Stomach (tissue), 9 donors: ENCODE data around the gene ARFGAP1. TPM values are rescaled to one million over a fixed set of nuclear protein-coding genes. Genes with fewer than 3 reads are reported as not detected.

Experiments
- DNase-seq, 2 donors: peaks; one replicate each; pipeline versions ENCODE4 v3.0.0 to v3.0.0-alpha.2; 2013 to 2019
- H3K27ac ChIP-seq, 5 donors: fragments of 200-600 bp in 4 of 5; sonication (generic) in 4 of 5; one replicate each; pipeline ENCODE4 v1.5.1; 2013 to 2019; ENCODE audit warnings: mild to moderate bottlenecking in 1 of 5, moderate library complexity in 1 of 5
- H3K27me3 ChIP-seq, 3 donors: fragments of 200-600 bp; sonication (generic); one replicate each; pipeline ENCODE4 v1.5.1; 2017 to 2019; ENCODE audit warnings: mixed run types in 1 of 3
- H3K36me3 ChIP-seq, 4 donors: fragments of 200-600 bp; sonication (generic); 1 replicate in 3 of 4; 2 replicates in 1 of 4; pipeline ENCODE4 v1.5.1; 2016 to 2019
- H3K4me1 ChIP-seq, 4 donors: fragments of 200-600 bp; sonication (generic); one replicate each; pipeline ENCODE4 v1.5.1; 2016 to 2019
- H3K4me3 ChIP-seq, 4 donors: fragments of 200-600 bp; sonication (generic) in 3 of 4; one replicate each; pipeline ENCODE4 v1.5.1; 2016 to 2019; ENCODE audit warnings: mild to moderate bottlenecking in 1 of 4
- H3K9me3 ChIP-seq, 4 donors: fragments of 200-600 bp; sonication (generic); one replicate each; pipeline ENCODE4 v1.5.1; 2016 to 2019
- CTCF ChIP-seq, 7 experiments: fragments of 450-650 bp in 4 of 7; fragments of 200-600 bp in 3 of 7; sonication (generic) in 3 of 7; IDR thresholded peaks; one replicate each; pipeline ENCODE4 v1.5.1; 2016 to 2019; ENCODE audit warnings: antibody characterized with exemption in 7 of 7, control low read depth in 2 of 7, mild to moderate bottlenecking in 1 of 7
- EP300 ChIP-seq: sonication (generic); formaldehyde crosslinking; IDR thresholded peaks from one replicate; pipeline ENCODE4 v1.6.1; 2017; ENCODE audit warnings: antibody characterized with exemption
- POLR2A ChIP-seq, 4 donors: fragments of 450-650 bp; IDR thresholded peaks; one replicate each; pipeline ENCODE4 v1.6.1; 2016; ENCODE audit warnings: antibody characterized with exemption in 4 of 4, control low read depth in 2 of 4, mild to moderate bottlenecking in 1 of 4, moderate library complexity in 1 of 4
- POLR2AphosphoS5 ChIP-seq, 3 donors: sonication (generic); formaldehyde crosslinking; IDR thresholded peaks; one replicate each; pipeline ENCODE4 v1.6.1; 2016; ENCODE audit warnings: antibody characterized with exemption in 3 of 3
- whole genome bisulfite sequencing, 5 donors: extraction: QIAGEN DNeasy Blood & Tissue Kit in 3 of 5; methylation state at CpG; one replicate each; pipeline versions ENCODE4 v1.1.5 to v1.1.7; 2013 to 2018; 5-methylcytosine and 5-hydroxymethylcytosine counted together
- intact Hi-C: fragments of 100-400 bp; cut with DNase I; formaldehyde crosslinking; loops from one replicate; pipeline ENCODE4 v1.15.1; 2023; ENCODE audit warnings: low total_unique reads
- polyA plus RNA-seq, 3 donors: library from polyadenylated mRNA; stranded (reverse); fragments of 200-250 nt; gene quantifications; one replicate each; pipeline ENCODE4 v1.2.3, GENCODE V29; 2013
- total RNA-seq, 5 donors: library from RNA; depleted of rRNA; stranded (reverse); fragments of >200 nt; gene quantifications; one replicate each; pipeline versions ENCODE4 v1.1.0 to v1.2.3, GENCODE V29; 2014 to 2016
- donor health status: healthy with polysubstance abuse.
- donor health status: Bipolar disorder and iron deficiency.
- donor health status: healthy.

The ARFGAP1 gene
- total and polyA plus RNA-seq, 8 donors = 51.3 to 146 (median 59.4) TPM

GRCh38 chr20:63327231-63327745 is 54.7 kb downstream of the ARFGAP1 start:
- TF ChIP-seq POLR2A (IDR thresholded peaks at IDR 0.05) (no peak), EP300 (no peak), POLR2AphosphoS5 (IDR thresholded peaks at IDR 0.05) (no peak), CTCF (IDR thresholded peaks at IDR 0.05) (no peak)
- Histone ChIP-seq H3K27me3 (peaks cover 5 to 85% (median 21%) of the 10 kb centered on the region in 3 donors), H3K4me3 (no peak overlapping the region), H3K4me1 (no peaks in the 10 kb centered on the region), H3K27ac (no peak overlapping the region), H3K9me3 (peaks cover 0 to 13% (median 6%) of the 10 kb centered on the region in 4 donors), H3K36me3 (no peaks in the 10 kb centered on the region)
- intact Hi-C loops = no loop called here
- 82 to 87% (median 84%) methylated on average over 5 to 8 of the region's 8 CpGs for WGBS, 5 donors
- DNase-seq = no peak

GRCh38 chr20:63328026-63328700 is 55.5 kb downstream of the ARFGAP1 start:
- intact Hi-C loops = no loop called here
- H3K9me3 ChIP-seq = peaks cover 0 to 16% (median 7%) of the 10 kb centered on the region in 4 donors
- H3K36me3 ChIP-seq = no peaks in the 10 kb centered on the region
- H3K27me3 ChIP-seq = peaks cover 5 to 85% (median 22%) of the 10 kb centered on the region in 3 donors
- no peak overlapping the region for H3K27ac ChIP-seq
- WGBS, 5 donors = 77 to 82% (median 78%) methylated on average over 14 to 20 of the region's 20 CpGs
- TF ChIP-seq POLR2A (IDR thresholded peaks at IDR 0.05) (no peak), CTCF (IDR thresholded peaks at IDR 0.05) (no peak), POLR2AphosphoS5 (IDR thresholded peaks at IDR 0.05) (no peak), EP300 (no peak)
- H3K4me3 ChIP-seq = no peak overlapping the region
- no peaks in the 10 kb centered on the region for H3K4me1 ChIP-seq
- no peak for DNase-seq

- Histone ChIP-seq H3K27me3 (peaks cover 5 to 87% (median 27%) of the 10 kb centered on the region in 3 donors), H3K36me3 (no peaks in the 10 kb centered on the region), H3K27ac (no peak overlapping the region), H3K9me3 (peaks cover 0 to 16% (median 7%) of the 10 kb centered on the region in 4 donors), H3K4me3 (no peak overlapping the region), H3K4me1 (no peaks in the 10 kb centered on the region)
- WGBS, 5 donors = 59 to 69% (median 61%) methylated on average over 14 to 21 of the region's 21 CpGs
- DNase-seq = no peak
- intact Hi-C loops = no loop called here
- TF ChIP-seq CTCF (IDR thresholded peaks at IDR 0.05) (no peak), POLR2AphosphoS5 (IDR thresholded peaks at IDR 0.05) (no peak), POLR2A (IDR thresholded peaks at IDR 0.05) (no peak), EP300 (no peak)
Observed at GRCh38 chr20:63328718-63329275, 56.2 kb downstream of the ARFGAP1 start.

- Histone ChIP-seq H3K9me3 (peaks cover 0 to 16% (median 7%) of the 10 kb centered on the region in 4 donors), H3K4me3 (no peak overlapping the region), H3K36me3 (no peaks in the 10 kb centered on the region), H3K27ac (no peak overlapping the region), H3K27me3 (peaks cover 5 to 92% (median 27%) of the 10 kb centered on the region in 3 donors), H3K4me1 (no peaks in the 10 kb centered on the region)
- intact Hi-C loops = no loop called here
- TF ChIP-seq EP300 (no peak), POLR2AphosphoS5 (IDR thresholded peaks at IDR 0.05) (no peak), POLR2A (IDR thresholded peaks at IDR 0.05) (no peak), CTCF (IDR thresholded peaks at IDR 0.05) (no peak)
- WGBS, 5 donors = 73 to 78% (median 77%) methylated on average over 15 to 18 of the region's 18 CpGs
- no peak for DNase-seq
Observed at GRCh38 chr20:63329331-63330083, 56.9 kb downstream of the ARFGAP1 start.
